HCT116 (cell line): ENCODE data around the gene GPC1.

ENCODE experiments used
- ATF3 ChIP-seq: IDR thresholded peaks from 2 replicates; pipeline ENCODE4 v1.6.1; 2012
- CEBPB ChIP-seq: IDR thresholded peaks from 2 replicates; pipeline ENCODE4 v1.6.1; 2012; ENCODE audit warnings: low read depth
- CTCF ChIP-seq, 3 experiments: fragments of 200-600 bp in 1 of 3; sonication (generic) in 1 of 3; IDR thresholded peaks in 2 of 3; conservative IDR thresholded peaks in 1 of 3; 2 replicates each; pipeline ENCODE4 v1.5.1; 2012 to 2017; ENCODE audit warnings: low read depth in 2 of 3, low read length in 2 of 3, antibody characterized with exemption in 1 of 3, borderline replicate concordance in 1 of 3, control low read depth in 1 of 3, mild to moderate bottlenecking in 1 of 3, mixed read lengths in 1 of 3, mixed run types in 1 of 3, moderate library complexity in 1 of 3; ENCODE audit not compliant: insufficient read depth in 1 of 3
- ELF1 ChIP-seq: IDR thresholded peaks from 2 replicates; pipeline ENCODE4 v1.6.1; 2012; ENCODE audit warnings: low read depth, borderline replicate concordance
- SIN3A ChIP-seq: IDR thresholded peaks from 2 replicates; pipeline ENCODE4 v1.6.1; 2012; ENCODE audit warnings: low read depth

- TF ChIP-seq ELF1 (no peak), CTCF (IDR thresholded peaks at IDR 0.05 in 2 of 3, conservative IDR thresholded peaks at IDR 0.05 in 1 of 3; ENCODE audit: borderline replicate concordance in 1 of 3, insufficient read depth in 1 of 3, low read depth in 2 of 3, low read length in 2 of 3) (no peak), SIN3A (no peak), ATF3 (no peak), CEBPB (no peak)
Measured at GRCh38 chr2:240458044-240458899, 22.8 kb downstream of the GPC1 start.
